Upper lobe of left lung (tissue), 4 donors: ENCODE measurements around the gene PWWP2B.

Experiments
- CTCF ChIP-seq, 6 experiments: fragments of 450-650 bp in 4 of 6; fragments of 200-600 bp in 2 of 6; sonication (generic) in 2 of 6; IDR thresholded peaks; one replicate each; pipeline ENCODE4 v1.5.1; 2016 to 2019; ENCODE audit warnings: antibody characterized with exemption in 6 of 6
- EP300 ChIP-seq, 4 donors: sonication (generic); formaldehyde crosslinking; IDR thresholded peaks; one replicate each; pipeline ENCODE4 v1.5.1; 2017; ENCODE audit warnings: antibody characterized with exemption in 4 of 4, control low read depth in 2 of 4
- POLR2A ChIP-seq, 4 donors: fragments of 450-650 bp; IDR thresholded peaks; one replicate each; pipeline ENCODE4 v1.5.1; 2016 to 2017; ENCODE audit warnings: antibody characterized with exemption in 4 of 4, mild to moderate bottlenecking in 2 of 4
- POLR2AphosphoS5 ChIP-seq, 2 donors: sonication (generic); formaldehyde crosslinking; IDR thresholded peaks; one replicate each; pipeline ENCODE4 v1.5.1; 2017; ENCODE audit warnings: antibody characterized with exemption in 2 of 2

GRCh38 chr10:132350391-132350790 lies 46.6 kb upstream of the PWWP2B start:
- TF ChIP-seq POLR2A (IDR thresholded peaks at IDR 0.05) (no peak), CTCF (IDR thresholded peaks at IDR 0.05) (no peak), POLR2AphosphoS5 (IDR thresholded peaks at IDR 0.05) (no peak), EP300 (IDR thresholded peaks at IDR 0.05) (no peak)
